Type B pancreatic cell (in vitro differentiated cells): ENCODE results near the gene SULT2B1. TPM values are rescaled to one million over a fixed set of nuclear protein-coding genes. Genes with fewer than 3 reads are reported as not detected.

Source experiments
- DNase-seq: peaks from one replicate; pipeline ENCODE4 v3.0.0; 2021; ENCODE audit warnings: mixed read lengths; ENCODE audit not compliant: unreplicated experiment; ENCODE audit errors: extremely low spot score
- H3K27ac Mint-ChIP-seq: 2 replicates; pipeline ENCODE4 v1.8.0; 2021; ENCODE audit warnings: mild to moderate bottlenecking, mixed read lengths
- H3K27me3 Mint-ChIP-seq: 2 replicates; pipeline ENCODE4 v1.8.0; 2021; ENCODE audit warnings: mixed read lengths
- H3K36me3 Mint-ChIP-seq: 2 replicates; pipeline ENCODE4 v1.8.0; 2021; ENCODE audit warnings: mixed read lengths
- H3K4me1 Mint-ChIP-seq: one replicate; pipeline ENCODE4 v1.8.0; 2021; ENCODE audit warnings: mixed read lengths; ENCODE audit not compliant: unreplicated experiment
- H3K4me3 Mint-ChIP-seq: 2 replicates; pipeline ENCODE4 v1.8.0; 2021; ENCODE audit warnings: mild to moderate bottlenecking, mixed read lengths
- H3K9me3 Mint-ChIP-seq: 2 replicates; pipeline ENCODE4 v1.8.0; 2021; ENCODE audit warnings: mixed read lengths
- CTCF ChIP-seq: fragments of 200-600 bp; sonication (generic); conservative IDR thresholded peaks from 2 replicates; pipeline ENCODE4 v1.5.0; 2021; ENCODE audit warnings: antibody characterized with exemption, mild to moderate bottlenecking
- total RNA-seq: library from RNA; stranded (reverse); gene quantifications from 2 replicates; pipeline ENCODE4 v1.2.1, GENCODE V29; 2021; ENCODE audit warnings: low replicate concordance

SULT2B1 gene
- total RNA-seq, 1 donor from 2014 or later = 0.77 TPM

GRCh38 chr19:48607359-48607755 is 55.4 kb downstream of the SULT2B1 start:
- no peak for TF ChIP-seq CTCF
- DNase-seq = no peak
- H3K4me1 Mint-ChIP-seq = no peaks in the 10 kb centered on the region
- no peaks in the 10 kb centered on the region for H3K27me3 Mint-ChIP-seq
- H3K36me3 Mint-ChIP-seq = no peaks in the 10 kb centered on the region
- H3K4me3 Mint-ChIP-seq = no peak overlapping the region
- H3K27ac Mint-ChIP-seq = no peak overlapping the region
- no peaks in the 10 kb centered on the region for H3K9me3 Mint-ChIP-seq

- Mint-ChIP-seq H3K4me3 (no peak overlapping the region), H3K27ac (no peak overlapping the region), H3K36me3 (peaks cover 2% of the 10 kb centered on the region), H3K4me1 (peaks cover 3% of the 10 kb centered on the region), H3K9me3 (no peaks in the 10 kb centered on the region), H3K27me3 (no peaks in the 10 kb centered on the region)
- no peak for DNase-seq
- peak; percentile 59 for TF ChIP-seq CTCF
These were observed 56.9 kb downstream of the SULT2B1 start for GRCh38 chr19:48608798-48609263.

- peaks cover 5% of the 10 kb centered on the region for H3K36me3 Mint-ChIP-seq
- DNase-seq = no peak
- H3K4me3 Mint-ChIP-seq = no peak overlapping the region
- no peak for TF ChIP-seq CTCF
- no peaks in the 10 kb centered on the region for H3K27me3 Mint-ChIP-seq
- H3K9me3 Mint-ChIP-seq = no peaks in the 10 kb centered on the region
- no peak overlapping the region for H3K27ac Mint-ChIP-seq
- peaks cover 9% of the 10 kb centered on the region for H3K4me1 Mint-ChIP-seq
These were observed 57.7 kb downstream of the SULT2B1 start for GRCh38 chr19:48609571-48610108.

- Mint-ChIP-seq H3K4me3 (no peak overlapping the region), H3K9me3 (no peaks in the 10 kb centered on the region)
These were observed 59.9 kb downstream of the SULT2B1 start for GRCh38 chr19:48611872-48612271.

GRCh38 chr19:48613024-48613851 is 61.3 kb downstream of the SULT2B1 start:
- Mint-ChIP-seq H3K4me3 (peak overlapping the region; percentile 20), H3K27ac (peak overlapping the region; percentile 82), H3K9me3 (no peaks in the 10 kb centered on the region), H3K27me3 (no peaks in the 10 kb centered on the region), H3K36me3 (peaks cover 8% of the 10 kb centered on the region), H3K4me1 (peaks cover 12% of the 10 kb centered on the region)
- no peak for DNase-seq
- TF ChIP-seq CTCF = no peak

More at GRCh38 chr19:48611872-48612271, 59.9 kb downstream of the SULT2B1 start:
- Mint-ChIP-seq H3K4me1 (peaks cover 12% of the 10 kb centered on the region), H3K27ac (peak overlapping the region; percentile 68), H3K36me3 (peaks cover 5% of the 10 kb centered on the region), H3K27me3 (no peaks in the 10 kb centered on the region)
- TF ChIP-seq CTCF = no peak
- no peak for DNase-seq
